A549 (cell line): Measurements from ENCODE around the gene CDC16. TPM values are rescaled to one million over a fixed set of nuclear protein-coding genes. Genes with fewer than 3 reads are reported as not detected.
"Not testable (repeated sequence)": the region's sequence is repeated elsewhere in the genome, so short reads cannot be mapped to it uniquely, and the experiment has no call there.

ENCODE experiments used
- ATAC-seq, 2 experiments: fragments of 200-7000 bp in 1 of 2; fragments of >200 bp in 1 of 2; cut with Nextera tagmentation in 1 of 2; cut with Tn5 transposase in 1 of 2; 3 replicates each; pipeline versions ENCODE4 v1.8.0 to v1.9.1; 2018 to 2020; ENCODE audit warnings: mild to moderate bottlenecking in 1 of 2, moderate library complexity in 1 of 2
- CTCF ChIA-PET: fragments of 300-600 bp; sonication (Branson Sonifier 250); formaldehyde crosslinking; extraction: SDS; loops from one replicate; lab custom pipeline; 2021; ENCODE audit warnings: antibody characterized with exemption, inconsistent platforms; lab: Yijun Ruan, JAX
- POLR2A ChIA-PET: fragments of 350-600 bp; formaldehyde crosslinking; extraction: SDS; loops from one replicate; lab custom pipeline; 2021; ENCODE audit warnings: antibody characterized with exemption, inconsistent platforms; lab: Yijun Ruan, JAX
- DNase-seq, 2 experiments: peaks; one replicate each; pipeline versions ENCODE4 v3.0.0 to v3.0.0-alpha.2; 2011 to 2016; ENCODE audit warnings: low read depth in 1 of 2, low spot score in 1 of 2
- FAIRE-seq: peaks from 2 replicates; lab custom pipeline; 2011; peaks lifted over from hg19 to GRCh38; lab: Jason Lieb, UNC
- H3K27ac ChIP-seq, 2 experiments: fragments of >200 bp; sonication (Bioruptor Twin); formaldehyde crosslinking; 3 replicates each; pipeline ENCODE4 v1.5.1; 2016 to 2017
- H3K4me1 ChIP-seq: fragments of >200 bp; sonication (Bioruptor Twin); formaldehyde crosslinking; 3 replicates; pipeline ENCODE4 v1.6.1; 2016
- H3K4me2 ChIP-seq: fragments of >200 bp; sonication (Bioruptor Twin); formaldehyde crosslinking; 3 replicates; pipeline ENCODE4 v1.6.1; 2016
- H3K4me3 ChIP-seq: fragments of >200 bp; sonication (Bioruptor Twin); formaldehyde crosslinking; 3 replicates; pipeline ENCODE4 v1.5.1; 2016
- H3K9me3 ChIP-seq: fragments of >200 bp; sonication (Bioruptor Twin); formaldehyde crosslinking; 3 replicates; pipeline ENCODE4 v1.6.1; 2016
- CBX2 ChIP-seq: fragments of 200-600 bp; sonication (generic); IDR thresholded peaks from 2 replicates; pipeline ENCODE4 v1.6.1; 2016; ENCODE audit warnings: low read depth, mild to moderate bottlenecking, borderline replicate concordance
- CHD2 ChIP-seq: fragments of 150-350 bp; IDR thresholded peaks from 2 replicates; pipeline ENCODE4 v1.6.1; 2014; ENCODE audit warnings: low read length; ENCODE audit not compliant: partially characterized antibody
- E2F6 ChIP-seq: IDR thresholded peaks from 2 replicates; pipeline ENCODE4 v1.6.1; 2012; ENCODE audit warnings: low read depth, borderline replicate concordance
- FOXS1 ChIP-seq: fragments of 250-450 bp; sonication (Bioruptor Pico); IDR thresholded peaks from 2 replicates; pipeline ENCODE4 v1.5.0; 2020; ENCODE audit warnings: mild to moderate bottlenecking, moderate library complexity
- HES2 ChIP-seq: fragments of >200 bp; sonication (Bioruptor Twin); formaldehyde crosslinking; IDR thresholded peaks from 2 replicates; pipeline ENCODE4 v1.6.1; 2016
- HEYL ChIP-seq: fragments of 250-450 bp; sonication (Bioruptor Pico); IDR thresholded peaks from 2 replicates; pipeline ENCODE4 v1.8.0; 2021; ENCODE audit warnings: mild to moderate bottlenecking, moderate library complexity
- HOXA7 ChIP-seq: fragments of 250-450 bp; sonication (Bioruptor Pico); IDR thresholded peaks from 2 replicates; pipeline ENCODE4 v1.5.0; 2020; ENCODE audit warnings: mild to moderate bottlenecking, moderate library complexity
- HOXB13 ChIP-seq: fragments of 250-450 bp; sonication (Bioruptor Pico); IDR thresholded peaks from 2 replicates; pipeline ENCODE4 v1.5.0; 2020; ENCODE audit warnings: low read depth, mild to moderate bottlenecking, moderate library complexity
- KDM1A ChIP-seq: fragments of 200-600 bp; sonication (generic); IDR thresholded peaks from 2 replicates; pipeline ENCODE4 v1.6.1; 2016; ENCODE audit warnings: low read depth, mild to moderate bottlenecking
- MAZ ChIP-seq: fragments of 150-350 bp; IDR thresholded peaks from 2 replicates; pipeline ENCODE4 v1.6.1; 2014; ENCODE audit warnings: antibody characterized with exemption, low read depth, low read length, borderline replicate concordance
- MYC ChIP-seq: IDR thresholded peaks from 2 replicates; pipeline ENCODE4 v1.6.1; 2012; ENCODE audit warnings: mild to moderate bottlenecking, inconsistent platforms, low read length, improper control_type of control experiment, borderline replicate concordance
- PHF8 ChIP-seq: fragments of 200-600 bp; sonication (generic); IDR thresholded peaks from 2 replicates; pipeline ENCODE4 v1.6.1; 2016; ENCODE audit warnings: low read depth, mild to moderate bottlenecking, antibody characterized with exemption, moderate library complexity, borderline replicate concordance
- POLR2A ChIP-seq: IDR thresholded peaks from 2 replicates; pipeline ENCODE4 v1.6.1; 2012; ENCODE audit warnings: mild to moderate bottlenecking, low read length
- RFX5 ChIP-seq: fragments of 450-650 bp; IDR thresholded peaks from 2 replicates; pipeline ENCODE4 v1.7.1; 2014; ENCODE audit warnings: antibody characterized with exemption, mild to moderate bottlenecking, moderate library complexity
- RNF2 ChIP-seq: fragments of 200-600 bp; sonication (generic); IDR thresholded peaks from 2 replicates; pipeline ENCODE4 v1.6.1; 2016; ENCODE audit warnings: low read depth, mild to moderate bottlenecking, antibody characterized with exemption, moderate library complexity, borderline replicate concordance
- SMC3 ChIP-seq: fragments of >200 bp; sonication (Bioruptor Twin); formaldehyde crosslinking; IDR thresholded peaks from 3 replicates; pipeline ENCODE4 v1.6.1; 2018; ENCODE audit warnings: inconsistent platforms
- TP53 ChIP-seq: fragments of 250-450 bp; sonication (Bioruptor Pico); IDR thresholded peaks from 2 replicates; pipeline ENCODE4 v1.5.0; 2021; ENCODE audit warnings: mild to moderate bottlenecking, moderate library complexity
- WGBS: methylation state at CpG from one replicate; pipeline ENCODE4 v1.1.6; 2017; ENCODE audit errors: missing lambda C conversion rate; 5-methylcytosine and 5-hydroxymethylcytosine counted together
- polyA plus RNA-seq, 4 experiments: library from polyadenylated mRNA; depleted of rRNA in 3 of 4; stranded (reverse); fragments of >200 nt; fragmentation: RNase III in 1 of 4; extraction: RNeasy Plus Mini Kit Qiagen cat#74134 plus additional on column Dnase treatment in 1 of 4; gene quantifications; 2 replicates in 3 of 4; 3 replicates in 1 of 4; pipeline ENCODE4 v1.2.3, GENCODE V29; 2011 to 2017
- TF ChIP-seq, protein P1 (sequence below): fragments of 250-450 bp; sonication (Bioruptor Pico); IDR thresholded peaks from 2 replicates; pipeline ENCODE4 v1.5.0; 2021; ENCODE audit warnings: mild to moderate bottlenecking, moderate library complexity, borderline replicate concordance

CDC16 gene
- polyA plus RNA-seq, 2 of the 4 experiments (the other 2 are of a cell fraction) = 42.4 to 85.0 TPM

DNA sequence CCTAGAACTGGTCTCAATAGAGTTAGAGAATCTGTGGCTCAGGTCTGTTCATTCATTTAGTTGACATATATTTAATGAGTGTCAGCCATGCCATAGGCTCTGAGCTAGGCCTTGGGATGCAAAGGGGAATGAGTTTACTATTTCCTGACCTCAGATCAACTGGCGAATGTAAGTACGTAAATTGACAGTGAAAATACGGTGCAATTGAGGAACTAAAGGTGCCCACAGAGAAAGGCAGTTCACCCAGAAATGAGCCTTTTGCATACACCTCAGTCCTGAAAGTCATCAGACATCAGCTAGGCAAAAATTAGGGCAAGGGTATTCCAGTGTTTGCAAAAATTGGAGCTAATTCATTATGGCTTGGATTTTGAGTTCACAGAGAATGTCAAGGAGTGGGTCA lies 26.1 kb downstream of the CDC16 start (continued):
- TF ChIP-seq KDM1A = no peak

DNA sequence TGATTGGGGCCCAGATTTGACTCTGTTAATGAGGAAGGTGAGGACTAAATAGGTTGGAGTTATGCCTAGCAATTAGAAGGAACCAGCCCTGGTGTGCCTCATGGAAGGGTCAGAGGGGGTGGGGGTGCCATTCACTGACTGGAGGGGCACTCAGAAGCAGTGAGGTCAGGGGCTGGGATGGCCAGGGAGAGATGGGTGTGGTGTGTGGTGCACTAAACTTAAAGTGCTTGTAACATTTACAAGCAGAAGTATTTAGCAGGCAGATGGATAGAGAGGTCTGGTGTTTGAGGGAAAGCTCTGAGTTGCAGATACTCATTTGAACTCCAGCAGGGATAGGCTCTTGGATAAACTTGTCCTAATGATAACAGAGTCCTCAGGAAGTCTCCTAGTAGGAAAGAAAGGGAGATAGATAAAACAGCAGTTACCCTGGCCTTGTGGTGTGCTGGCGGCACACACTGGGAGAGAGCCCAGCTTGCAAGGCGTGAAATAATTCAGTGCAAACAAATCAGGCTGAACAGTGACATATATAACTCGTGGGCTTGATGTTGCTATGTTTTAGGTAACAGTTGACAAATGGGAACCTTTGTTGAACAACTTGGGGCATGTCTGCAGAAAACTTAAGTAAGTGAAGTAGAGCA lies 26.8 kb downstream of the CDC16 start:
- ChIA-PET CTCF (no interaction called here), POLR2A (no interaction called here)
- Histone ChIP-seq H3K4me2 (no peak overlapping the region), H3K4me1 (no peaks in the 10 kb centered on the region)
- no peak for DNase-seq
- FAIRE-seq = no peak
- WGBS = 90% methylated on average over 3 of the region's 3 CpGs
- TF ChIP-seq RFX5 = no peak
- TF ChIP-seq MYC = no peak
- TF ChIP-seq E2F6 = no peak
- TF ChIP-seq PHF8 = no peak
- no peak for TF ChIP-seq FOXS1 (CRISPR knock-in tag)
- TF ChIP-seq HEYL = no peak
- TF ChIP-seq POLR2A = no peak
- TF ChIP-seq, all 56 proteins: peak for 0
- no peak for ATAC-seq
- Histone ChIP-seq H3K27ac (no peak overlapping the region), H3K9me3 (no peaks in the 10 kb centered on the region), H3K4me3 (no peak overlapping the region)

- no peak overlapping the region for H3K27ac ChIP-seq
- no peaks in the 10 kb centered on the region for H3K4me1 ChIP-seq
- no peak for TF ChIP-seq MAZ
- TF ChIP-seq MYC = no peak
- no peak for TF ChIP-seq HES2
- no peak for TF ChIP-seq CHD2
- TF ChIP-seq E2F6 = no peak
- TF ChIP-seq HOXA7 = no peak
- no peak for TF ChIP-seq TP53
- TF ChIP-seq, protein P1, sequence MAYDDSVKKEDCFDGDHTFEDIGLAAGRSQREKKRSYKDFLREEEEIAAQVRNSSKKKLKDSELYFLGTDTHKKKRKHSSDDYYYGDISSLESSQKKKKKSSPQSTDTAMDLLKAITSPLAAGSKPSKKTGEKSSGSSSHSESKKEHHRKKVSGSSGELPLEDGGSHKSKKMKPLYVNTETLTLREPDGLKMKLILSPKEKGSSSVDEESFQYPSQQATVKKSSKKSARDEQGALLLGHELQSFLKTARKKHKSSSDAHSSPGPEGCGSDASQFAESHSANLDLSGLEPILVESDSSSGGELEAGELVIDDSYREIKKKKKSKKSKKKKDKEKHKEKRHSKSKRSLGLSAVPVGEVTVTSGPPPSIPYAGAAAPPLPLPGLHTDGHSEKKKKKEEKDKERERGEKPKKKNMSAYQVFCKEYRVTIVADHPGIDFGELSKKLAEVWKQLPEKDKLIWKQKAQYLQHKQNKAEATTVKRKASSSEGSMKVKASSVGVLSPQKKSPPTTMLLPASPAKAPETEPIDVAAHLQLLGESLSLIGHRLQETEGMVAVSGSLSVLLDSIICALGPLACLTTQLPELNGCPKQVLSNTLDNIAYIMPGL (CRISPR knock-in tag) = no peak
- no peak for TF ChIP-seq HOXB13 (CRISPR knock-in tag)
- TF ChIP-seq RNF2 = no peak
- no peak for TF ChIP-seq FOXS1 (CRISPR knock-in tag)
- no peak for TF ChIP-seq SMC3
- TF ChIP-seq CBX2 = no peak
- TF ChIP-seq, all 56 proteins: peak for 0
- DNase-seq (no peak), FAIRE-seq (no peak), ATAC-seq (no peak)
- POLR2A ChIA-PET = no interaction called here
- H3K9me3 ChIP-seq = no peaks in the 10 kb centered on the region
- no peak overlapping the region for H3K4me3 ChIP-seq
- CTCF ChIA-PET = no interaction called here
- H3K4me2 ChIP-seq = no peak overlapping the region
- WGBS = 80% methylated on average over 5 of the region's 5 CpGs
These were observed 28.9 kb downstream of the CDC16 start for GRCh38 chr13:114263578-114263977.

- not testable (repeated sequence) for DNase-seq
These were observed 29.6 kb downstream of the CDC16 start for GRCh38 chr13:114264313-114264712.

More at GRCh38 chr13:114264313-114264712, 29.6 kb downstream of the CDC16 start:
- ATAC-seq, H3K4me1 ChIP-seq, FAIRE-seq, H3K4me2 ChIP-seq, H3K4me3 ChIP-seq, POLR2A ChIA-PET, H3K9me3 ChIP-seq, CTCF ChIA-PET, H3K27ac ChIP-seq: not testable (repeated sequence)
- WGBS = 93% methylated on average over 13 of the region's 13 CpGs
